NCI-H526 treated with DMSO at 0.1 percent for 48 hours (cell line): ENCODE measurements around the gene SARS1.

ENCODE experiments used
- DNase-seq: peaks from one replicate; lab custom pipeline; 2025; lab: John Stamatoyannopoulos, UW

SARS1 gene

GRCh38 chr1:109225711-109226445 is 12.2 kb downstream of the SARS1 start:
- no peak for DNase-seq

DNA sequence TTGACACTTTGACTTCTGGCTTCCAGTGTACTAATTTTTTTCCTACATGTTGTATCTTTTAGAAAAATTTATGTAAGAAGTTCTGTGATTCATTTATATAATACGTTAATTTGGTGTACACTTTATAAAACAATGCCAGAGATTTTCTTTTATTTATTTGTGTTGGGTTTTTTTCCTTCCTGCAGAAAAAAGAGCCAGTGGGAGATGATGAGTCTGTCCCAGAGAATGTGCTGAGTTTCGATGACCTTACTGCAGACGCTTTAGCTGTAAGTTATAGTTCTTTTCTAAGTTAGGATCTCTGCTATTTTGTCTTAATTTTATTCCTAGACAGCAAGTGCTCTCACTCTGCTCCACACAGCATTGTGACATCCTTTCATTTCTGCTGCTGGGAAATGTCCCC is 14.4 kb downstream of the SARS1 start:
- DNase-seq, result no peak

GRCh38 chr1:109229531-109230127 is 15.9 kb downstream of the SARS1 start:
- DNase-seq, result no peak

DNA sequence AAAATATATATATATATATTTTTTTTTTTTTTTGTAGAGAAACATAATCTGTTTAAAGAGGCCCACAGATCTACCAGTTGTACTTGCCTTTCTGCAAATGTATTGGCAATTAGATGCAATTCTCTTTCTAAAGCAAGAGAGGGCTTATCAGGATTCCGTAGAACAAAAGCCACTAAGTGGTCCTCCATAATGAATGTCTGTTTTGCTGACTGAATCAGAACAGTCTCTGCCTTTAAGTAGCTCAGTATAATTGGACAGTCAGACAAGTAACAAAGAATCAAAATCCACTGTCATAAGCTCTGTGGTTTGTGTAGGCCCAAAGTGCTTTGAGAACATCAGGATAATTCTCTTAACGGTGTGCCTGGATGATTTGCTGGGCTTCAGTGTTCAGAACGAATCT is 17.3 kb downstream of the SARS1 start:
- no peak for DNase-seq

- no peak for DNase-seq
Observed at GRCh38 chr1:109235137-109235536, 21.4 kb downstream of the SARS1 start.

DNA sequence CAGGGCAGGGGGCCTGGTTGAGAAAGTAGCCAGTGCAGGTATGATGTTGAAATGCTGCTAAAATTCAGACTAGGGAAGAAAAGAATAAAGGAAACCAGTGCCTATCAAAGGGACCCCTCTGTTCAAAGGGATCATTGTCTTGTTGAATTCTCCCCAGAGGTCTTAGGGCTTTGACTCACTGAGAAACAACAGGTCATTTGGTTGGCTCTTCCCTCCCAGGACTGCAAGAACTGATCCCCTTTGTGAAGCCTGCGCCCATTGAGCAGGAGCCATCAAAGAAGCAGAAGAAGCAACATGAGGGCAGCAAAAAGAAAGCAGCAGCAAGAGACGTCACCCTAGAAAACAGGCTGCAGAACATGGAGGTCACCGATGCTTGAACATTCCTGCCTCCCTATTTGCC is 23.8 kb downstream of the SARS1 start:
- DNase-seq, result no peak

DNA sequence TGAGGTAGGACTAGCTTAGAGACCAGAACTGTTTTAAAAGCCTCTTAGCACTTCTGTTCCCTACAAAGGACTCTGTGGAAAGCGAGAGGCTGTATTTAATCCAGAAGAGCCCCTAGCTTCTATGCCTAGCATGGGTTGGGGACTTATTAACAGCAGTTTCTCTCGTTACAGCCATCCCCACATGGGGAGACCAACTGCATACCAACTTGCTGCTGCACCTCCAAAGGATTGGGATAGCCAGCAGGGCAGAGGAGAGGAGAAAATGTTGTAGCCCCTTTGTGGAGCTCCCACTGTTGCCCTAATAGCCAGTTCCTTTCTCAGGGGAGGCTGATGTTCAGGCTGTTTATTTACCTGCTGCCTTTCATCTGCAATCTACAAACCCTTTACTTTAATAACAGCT is 24.7 kb downstream of the SARS1 start:
- no peak for DNase-seq

DNA sequence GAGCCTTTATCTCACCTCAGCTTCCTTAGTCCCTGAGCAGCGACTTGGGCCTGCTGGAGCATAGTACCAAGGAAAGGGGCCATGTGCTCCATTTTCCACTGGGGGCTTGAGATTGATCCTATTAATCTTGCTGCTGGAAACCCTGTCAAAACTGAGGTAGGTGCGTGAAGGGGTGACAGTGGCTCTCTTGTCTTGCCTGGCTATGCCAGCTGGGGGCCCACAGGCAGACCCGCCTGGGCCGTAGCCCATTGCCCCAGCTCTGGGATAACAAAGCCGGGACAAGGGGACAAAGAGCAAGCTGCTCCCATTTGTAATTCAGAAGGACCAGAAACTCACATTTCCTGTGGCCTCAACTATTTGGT is 25.3 kb downstream of the SARS1 start:
- DNase-seq, result no peak

DNA sequence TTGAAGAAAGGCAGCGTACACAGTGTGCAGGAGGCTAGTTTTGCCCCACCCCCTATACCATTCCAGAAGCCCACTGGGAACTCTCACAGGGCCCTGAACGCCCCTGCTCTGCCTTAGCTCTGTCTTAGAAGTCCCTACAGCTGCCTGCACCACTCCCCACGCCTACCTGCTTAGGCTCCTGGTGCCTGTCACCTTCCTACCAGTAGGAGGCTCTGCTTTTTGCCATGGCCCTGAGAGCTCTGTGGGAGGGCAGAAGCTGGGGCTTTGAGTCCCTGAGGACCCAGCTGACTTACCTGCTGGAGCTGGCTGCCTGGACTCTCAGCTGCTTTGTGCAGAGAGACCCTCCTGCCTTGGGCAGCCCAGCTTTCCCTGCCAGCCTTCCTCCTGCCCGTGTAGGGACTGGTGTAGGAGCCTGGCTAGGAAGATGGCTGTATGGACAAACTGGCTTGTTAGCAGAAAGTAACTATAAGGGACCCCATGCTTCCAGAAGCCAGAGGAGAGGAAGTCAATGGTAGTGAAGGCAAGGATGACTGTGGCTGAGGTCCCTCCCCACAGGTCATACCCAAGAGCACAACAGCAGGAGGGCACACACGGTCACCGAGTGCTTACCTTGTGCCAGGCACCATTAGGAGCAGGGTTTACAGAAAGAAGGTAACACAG is 25.8 kb downstream of the SARS1 start:
- peak; percentile 53 for DNase-seq

GRCh38 chr1:109240158-109241152 is 26.7 kb downstream of the SARS1 start:
- DNase-seq, result peak; percentile 18

DNA sequence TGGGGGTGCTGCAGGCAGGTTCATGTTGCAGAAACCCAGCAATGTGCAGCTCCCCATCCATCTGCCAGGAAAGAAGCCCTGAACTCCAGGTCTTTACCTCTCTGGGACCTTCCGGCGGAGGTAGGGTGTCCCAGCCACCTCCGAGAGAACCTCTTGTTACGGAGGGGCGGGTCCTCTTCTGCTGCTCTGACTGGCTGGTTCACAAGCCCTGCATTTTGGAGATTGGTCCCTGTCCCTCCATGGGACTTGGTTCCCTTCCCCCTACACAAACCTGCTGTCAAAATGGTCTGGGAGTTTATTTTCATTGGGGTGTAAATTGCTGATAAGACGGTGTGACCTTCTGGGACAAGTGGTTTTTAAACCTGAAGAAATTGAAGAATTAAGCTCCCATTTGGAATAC is 27.6 kb downstream of the SARS1 start:
- no peak for DNase-seq

DNA sequence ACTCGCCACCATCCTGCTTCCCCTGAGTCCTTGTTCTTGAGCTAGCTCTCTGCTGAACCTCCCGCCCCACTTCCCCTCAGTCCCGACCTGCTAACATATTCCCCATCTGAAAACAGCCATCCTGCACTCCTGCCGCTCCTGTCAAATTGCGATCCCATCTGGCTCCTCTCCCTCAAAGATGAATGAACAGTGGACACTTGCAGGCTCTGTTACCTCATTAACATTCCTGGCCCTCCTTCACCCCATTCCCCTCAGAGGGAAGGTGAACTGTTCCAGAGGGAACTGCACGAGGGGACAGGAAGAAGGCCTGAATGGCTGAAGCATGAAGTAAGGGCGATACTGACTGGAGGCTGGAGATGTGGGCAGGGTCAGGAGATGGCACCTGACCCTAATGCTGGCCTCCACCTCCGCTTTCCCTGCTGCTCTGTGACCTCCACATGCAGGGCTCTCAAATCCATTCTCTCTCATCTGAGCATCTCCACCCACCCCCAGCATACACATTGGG is 28.2 kb downstream of the SARS1 start:
- no peak for DNase-seq

DNA sequence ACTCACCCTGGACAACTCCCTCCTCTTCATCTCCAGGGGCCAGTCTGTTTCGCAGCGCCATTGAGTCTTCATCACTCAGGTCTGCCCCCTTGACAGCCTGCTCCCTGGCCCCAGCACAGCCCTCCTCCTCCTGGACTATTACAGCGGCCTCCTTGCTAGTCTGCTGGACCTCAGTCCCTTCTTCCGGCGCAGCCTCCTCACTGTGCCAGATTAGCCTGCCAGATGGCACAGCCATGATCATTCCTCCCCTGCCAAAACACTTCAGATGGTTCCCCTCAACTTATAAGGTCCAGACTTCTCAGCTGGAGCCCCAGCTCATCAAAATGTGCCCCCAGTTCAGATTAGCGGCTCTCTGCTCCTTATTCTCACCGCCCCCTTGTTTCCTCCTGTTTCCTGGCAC is 28.7 kb downstream of the SARS1 start:
- DNase-seq, result no peak

DNA sequence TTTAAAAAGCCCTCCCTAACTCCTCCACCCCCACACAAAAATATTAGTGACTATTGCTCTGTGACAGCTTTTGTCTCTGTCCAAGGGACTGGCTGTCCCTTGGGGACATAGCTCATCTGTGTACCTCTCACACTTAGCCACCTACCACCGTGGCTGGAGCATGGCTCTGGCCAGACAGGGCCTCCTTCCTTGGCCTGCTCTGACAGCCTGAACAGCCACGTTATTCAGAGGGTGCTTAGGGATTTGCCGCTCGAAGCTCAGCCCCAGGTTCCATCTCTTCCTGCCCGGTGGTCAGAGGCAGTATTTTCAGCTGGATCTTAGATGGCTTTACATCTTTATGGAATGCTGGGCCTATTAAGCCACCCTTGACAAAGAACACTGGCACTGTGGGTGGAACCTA is 29.5 kb downstream of the SARS1 start:
- no peak for DNase-seq

GRCh38 chr1:109243860-109244552 is 30.3 kb downstream of the SARS1 start:
- no peak for DNase-seq

- DNase-seq, result no peak
Observed at GRCh38 chr1:109246141-109246551, 32.4 kb downstream of the SARS1 start.

GRCh38 chr1:109247401-109248365 is 34.0 kb downstream of the SARS1 start:
- DNase-seq, result no peak

- DNase-seq, result no peak
Observed at GRCh38 chr1:109248444-109248796, 34.7 kb downstream of the SARS1 start.

- DNase-seq, result peak; percentile 56
Observed at GRCh38 chr1:109248797-109249629, 35.3 kb downstream of the SARS1 start, which contains the start of gene CELSR2. CELSR2 (plus strand) TSS chr1:109249539; CDS start chr1:109250080, 541 bp downstream.
